Osteocyte (in vitro differentiated cells): ENCODE results near the gene PSEN1. TPM values are rescaled to one million over a fixed set of nuclear protein-coding genes. Genes with fewer than 3 reads are reported as not detected.
A peak's percentile ranks its signal among the peaks of the same experiment; 100 is the strongest.

Source experiments
- DNase-seq: peaks from one replicate; pipeline ENCODE4 v3.0.0; 2021; ENCODE audit warnings: mixed read lengths; ENCODE audit not compliant: unreplicated experiment; ENCODE audit errors: extremely low spot score
- H3K27ac Mint-ChIP-seq: one replicate; pipeline ENCODE4 v1.8.0; 2021; ENCODE audit warnings: mild to moderate bottlenecking, mixed read lengths; ENCODE audit not compliant: unreplicated experiment
- H3K27me3 Mint-ChIP-seq: one replicate; pipeline ENCODE4 v1.8.0; 2021; ENCODE audit warnings: mixed read lengths; ENCODE audit not compliant: unreplicated experiment
- H3K36me3 Mint-ChIP-seq: one replicate; pipeline ENCODE4 v1.8.0; 2021; ENCODE audit warnings: mixed read lengths; ENCODE audit not compliant: unreplicated experiment
- H3K4me1 Mint-ChIP-seq: one replicate; pipeline ENCODE4 v1.8.0; 2021; ENCODE audit warnings: mixed read lengths; ENCODE audit not compliant: unreplicated experiment
- H3K4me3 Mint-ChIP-seq: one replicate; pipeline ENCODE4 v1.8.0; 2021; ENCODE audit warnings: mild to moderate bottlenecking, moderate library complexity, mixed read lengths; ENCODE audit not compliant: unreplicated experiment
- H3K9me3 Mint-ChIP-seq: one replicate; pipeline ENCODE4 v1.8.0; 2021; ENCODE audit warnings: mixed read lengths; ENCODE audit not compliant: unreplicated experiment
- total RNA-seq: library from RNA; stranded (reverse); gene quantifications from 2 replicates; pipeline ENCODE4 v1.2.1, GENCODE V29; 2021
- TF ChIP-seq, protein P1 (sequence below): fragments of 200-600 bp; sonication (generic); IDR thresholded peaks from 2 replicates; pipeline ENCODE4 v1.5.0; 2021; ENCODE audit warnings: antibody characterized with exemption, mild to moderate bottlenecking, moderate library complexity

PSEN1 gene
- total RNA-seq, 1 donor from 2014 or later: 64.4 TPM

GRCh38 chr14:73209953-73210352 lies 73.6 kb downstream of the PSEN1 start:
- no peak overlapping the region for H3K4me3 Mint-ChIP-seq
- TF ChIP-seq, protein P1, sequence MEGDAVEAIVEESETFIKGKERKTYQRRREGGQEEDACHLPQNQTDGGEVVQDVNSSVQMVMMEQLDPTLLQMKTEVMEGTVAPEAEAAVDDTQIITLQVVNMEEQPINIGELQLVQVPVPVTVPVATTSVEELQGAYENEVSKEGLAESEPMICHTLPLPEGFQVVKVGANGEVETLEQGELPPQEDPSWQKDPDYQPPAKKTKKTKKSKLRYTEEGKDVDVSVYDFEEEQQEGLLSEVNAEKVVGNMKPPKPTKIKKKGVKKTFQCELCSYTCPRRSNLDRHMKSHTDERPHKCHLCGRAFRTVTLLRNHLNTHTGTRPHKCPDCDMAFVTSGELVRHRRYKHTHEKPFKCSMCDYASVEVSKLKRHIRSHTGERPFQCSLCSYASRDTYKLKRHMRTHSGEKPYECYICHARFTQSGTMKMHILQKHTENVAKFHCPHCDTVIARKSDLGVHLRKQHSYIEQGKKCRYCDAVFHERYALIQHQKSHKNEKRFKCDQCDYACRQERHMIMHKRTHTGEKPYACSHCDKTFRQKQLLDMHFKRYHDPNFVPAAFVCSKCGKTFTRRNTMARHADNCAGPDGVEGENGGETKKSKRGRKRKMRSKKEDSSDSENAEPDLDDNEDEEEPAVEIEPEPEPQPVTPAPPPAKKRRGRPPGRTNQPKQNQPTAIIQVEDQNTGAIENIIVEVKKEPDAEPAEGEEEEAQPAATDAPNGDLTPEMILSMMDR: no peak
- H3K27ac Mint-ChIP-seq: peak overlapping the region; percentile 68
- no peak for DNase-seq
- H3K9me3 Mint-ChIP-seq: no peaks in the 10 kb centered on the region
- no peaks in the 10 kb centered on the region for H3K27me3 Mint-ChIP-seq
- H3K4me1 Mint-ChIP-seq: peaks cover 23% of the 10 kb centered on the region
- peaks cover 37% of the 10 kb centered on the region for H3K36me3 Mint-ChIP-seq

GRCh38 chr14:73211251-73212040 lies 75.1 kb downstream of the PSEN1 start:
- no peak for DNase-seq
- TF ChIP-seq, protein P1: no peak
- no peaks in the 10 kb centered on the region for H3K9me3 Mint-ChIP-seq
- peak overlapping the region; percentile 52 for H3K27ac Mint-ChIP-seq
- H3K4me1 Mint-ChIP-seq: peaks cover 26% of the 10 kb centered on the region
- H3K36me3 Mint-ChIP-seq: peaks cover 27% of the 10 kb centered on the region
- no peaks in the 10 kb centered on the region for H3K27me3 Mint-ChIP-seq
- H3K4me3 Mint-ChIP-seq: no peak overlapping the region

- DNase-seq: no peak
- peaks cover 49% of the 10 kb centered on the region for H3K36me3 Mint-ChIP-seq
Measured at GRCh38 chr14:73216030-73216429, 79.7 kb downstream of the PSEN1 start.

DNA sequence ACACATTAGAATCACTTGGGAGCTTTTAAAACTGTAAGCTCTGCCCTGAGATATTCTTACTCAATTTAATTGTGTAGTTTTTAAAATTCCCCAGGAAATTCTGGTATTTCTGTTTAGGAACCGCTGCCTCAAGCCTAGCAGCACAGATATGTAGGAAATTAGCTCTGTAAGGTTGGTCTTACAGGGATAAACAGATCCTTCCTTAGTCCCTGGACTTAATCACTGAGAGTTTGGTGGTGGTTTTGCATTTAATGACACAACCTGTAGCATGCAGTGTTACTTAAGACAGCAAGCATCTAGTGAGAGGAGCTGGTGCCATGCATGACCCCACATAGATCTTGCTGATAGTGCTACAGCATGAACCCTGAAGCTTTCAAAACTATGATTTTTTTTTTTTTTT lies 81.1 kb downstream of the PSEN1 start:
- Mint-ChIP-seq H3K27ac (no peak overlapping the region), H3K4me1 (peaks cover 13% of the 10 kb centered on the region), H3K9me3 (no peaks in the 10 kb centered on the region), H3K27me3 (no peaks in the 10 kb centered on the region), H3K36me3 (peaks cover 58% of the 10 kb centered on the region), H3K4me3 (no peak overlapping the region)
- TF ChIP-seq, protein P1: no peak
- no peak for DNase-seq

More at GRCh38 chr14:73216030-73216429, 79.7 kb downstream of the PSEN1 start:
- Mint-ChIP-seq H3K27me3 (no peaks in the 10 kb centered on the region), H3K27ac (no peak overlapping the region), H3K4me1 (peaks cover 8% of the 10 kb centered on the region), H3K4me3 (no peak overlapping the region), H3K9me3 (no peaks in the 10 kb centered on the region)
- TF ChIP-seq, protein P1: no peak

DNA sequence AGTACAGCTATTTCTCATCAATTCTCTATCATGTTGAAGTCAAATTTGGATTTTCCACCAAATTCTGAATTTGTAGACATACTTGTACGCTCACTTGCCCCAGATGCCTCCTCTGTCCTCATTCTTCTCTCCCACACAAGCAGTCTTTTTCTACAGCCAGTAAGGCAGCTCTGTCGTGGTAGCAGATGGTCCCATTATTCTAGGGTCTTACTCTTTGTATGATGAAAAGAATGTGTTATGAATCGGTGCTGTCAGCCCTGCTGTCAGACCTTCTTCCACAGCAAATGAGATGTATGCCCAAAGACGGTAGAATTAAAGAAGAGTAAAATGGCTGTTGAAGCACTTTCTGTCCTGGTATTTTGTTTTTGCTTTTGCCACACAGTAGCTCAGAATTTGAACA lies 83.8 kb downstream of the PSEN1 start:
- Mint-ChIP-seq H3K27me3 (no peaks in the 10 kb centered on the region), H3K9me3 (no peaks in the 10 kb centered on the region), H3K4me1 (peaks cover 24% of the 10 kb centered on the region), H3K4me3 (no peak overlapping the region), H3K36me3 (peaks cover 54% of the 10 kb centered on the region), H3K27ac (no peak overlapping the region)
- DNase-seq: no peak
- TF ChIP-seq, protein P1: no peak
